Osteocyte (in vitro differentiated cells): ENCODE measurements around the gene MAPK11. TPM values are rescaled to one million over a fixed set of nuclear protein-coding genes. Genes with fewer than 3 reads are reported as not detected.

Experiments used
- DNase-seq: peaks from one replicate; pipeline ENCODE4 v3.0.0; 2021; ENCODE audit warnings: mixed read lengths; ENCODE audit not compliant: unreplicated experiment; ENCODE audit errors: extremely low spot score
- H3K27ac Mint-ChIP-seq: one replicate; pipeline ENCODE4 v1.8.0; 2021; ENCODE audit warnings: mild to moderate bottlenecking, mixed read lengths; ENCODE audit not compliant: unreplicated experiment
- H3K27me3 Mint-ChIP-seq: one replicate; pipeline ENCODE4 v1.8.0; 2021; ENCODE audit warnings: mixed read lengths; ENCODE audit not compliant: unreplicated experiment
- H3K36me3 Mint-ChIP-seq: one replicate; pipeline ENCODE4 v1.8.0; 2021; ENCODE audit warnings: mixed read lengths; ENCODE audit not compliant: unreplicated experiment
- H3K4me1 Mint-ChIP-seq: one replicate; pipeline ENCODE4 v1.8.0; 2021; ENCODE audit warnings: mixed read lengths; ENCODE audit not compliant: unreplicated experiment
- H3K4me3 Mint-ChIP-seq: one replicate; pipeline ENCODE4 v1.8.0; 2021; ENCODE audit warnings: mild to moderate bottlenecking, moderate library complexity, mixed read lengths; ENCODE audit not compliant: unreplicated experiment
- H3K9me3 Mint-ChIP-seq: one replicate; pipeline ENCODE4 v1.8.0; 2021; ENCODE audit warnings: mixed read lengths; ENCODE audit not compliant: unreplicated experiment
- long read RNA-seq: library from polyadenylated mRNA; unstranded; transcript quantifications from one replicate; pipeline ENCODE4 v2.0.0, GENCODE V29; 2021
- total RNA-seq: library from RNA; stranded (reverse); gene quantifications from 2 replicates; pipeline ENCODE4 v1.2.1, GENCODE V29; 2021
- TF ChIP-seq, protein P1 (sequence below): fragments of 200-600 bp; sonication (generic); IDR thresholded peaks from 2 replicates; pipeline ENCODE4 v1.5.0; 2021; ENCODE audit warnings: antibody characterized with exemption, mild to moderate bottlenecking, moderate library complexity

Gene MAPK11
- 6.4 and 6.9 TPM in 2 replicates for total RNA-seq
- long read RNA-seq, result 0 reads

DNA sequence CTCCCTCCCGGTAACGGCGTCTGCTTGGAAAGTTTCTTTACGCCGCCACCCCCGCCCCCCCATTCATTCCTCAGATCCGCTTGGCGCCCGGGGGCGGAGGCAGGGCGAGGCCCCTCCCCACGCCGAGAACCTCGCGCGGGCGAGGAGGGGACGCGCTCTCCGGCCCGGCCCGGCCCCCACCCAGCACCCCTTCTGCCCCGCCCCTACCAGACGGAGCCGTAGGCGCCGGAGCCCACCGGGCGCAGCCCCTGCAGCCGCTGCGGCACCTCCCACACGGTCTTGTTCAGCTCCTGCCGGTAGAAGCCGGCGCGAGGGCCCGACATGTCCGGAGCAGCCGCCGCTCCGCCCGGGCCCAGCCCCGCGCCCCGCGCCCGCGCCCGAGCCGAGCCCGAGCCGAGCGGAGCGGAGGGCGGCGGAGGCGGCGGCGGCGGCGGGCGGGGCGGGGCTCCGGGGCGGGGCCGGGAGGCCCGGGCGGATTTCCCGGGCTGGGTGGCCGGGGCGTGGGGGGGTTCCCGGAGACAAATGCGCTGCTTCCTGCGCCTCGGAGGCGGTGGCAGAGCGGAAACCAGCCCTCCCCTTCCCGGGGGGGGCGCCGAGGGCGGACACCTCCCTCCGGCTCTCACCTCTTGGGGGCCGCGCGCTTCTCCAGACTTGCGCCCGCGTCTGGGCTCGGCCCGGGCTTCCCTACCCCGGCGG is at the start of gene MAPK11:
Gene MAPK11 (minus strand): TSS at position 411 of the 696 bp plus-strand sequence. CDS start 88 bp downstream, at position 323.
- no peaks in the 10 kb centered on the region for H3K9me3 Mint-ChIP-seq
- peak within 1 kb of the TSS; percentile 61 for H3K4me3 Mint-ChIP-seq
- TF ChIP-seq, protein P1, sequence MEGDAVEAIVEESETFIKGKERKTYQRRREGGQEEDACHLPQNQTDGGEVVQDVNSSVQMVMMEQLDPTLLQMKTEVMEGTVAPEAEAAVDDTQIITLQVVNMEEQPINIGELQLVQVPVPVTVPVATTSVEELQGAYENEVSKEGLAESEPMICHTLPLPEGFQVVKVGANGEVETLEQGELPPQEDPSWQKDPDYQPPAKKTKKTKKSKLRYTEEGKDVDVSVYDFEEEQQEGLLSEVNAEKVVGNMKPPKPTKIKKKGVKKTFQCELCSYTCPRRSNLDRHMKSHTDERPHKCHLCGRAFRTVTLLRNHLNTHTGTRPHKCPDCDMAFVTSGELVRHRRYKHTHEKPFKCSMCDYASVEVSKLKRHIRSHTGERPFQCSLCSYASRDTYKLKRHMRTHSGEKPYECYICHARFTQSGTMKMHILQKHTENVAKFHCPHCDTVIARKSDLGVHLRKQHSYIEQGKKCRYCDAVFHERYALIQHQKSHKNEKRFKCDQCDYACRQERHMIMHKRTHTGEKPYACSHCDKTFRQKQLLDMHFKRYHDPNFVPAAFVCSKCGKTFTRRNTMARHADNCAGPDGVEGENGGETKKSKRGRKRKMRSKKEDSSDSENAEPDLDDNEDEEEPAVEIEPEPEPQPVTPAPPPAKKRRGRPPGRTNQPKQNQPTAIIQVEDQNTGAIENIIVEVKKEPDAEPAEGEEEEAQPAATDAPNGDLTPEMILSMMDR, result no peak
- peaks cover 9% of the 10 kb centered on the region for H3K36me3 Mint-ChIP-seq
- H3K4me1 Mint-ChIP-seq, result peaks cover 23% of the 10 kb centered on the region
- no peak for DNase-seq
- no peaks in the 10 kb centered on the region for H3K27me3 Mint-ChIP-seq
- H3K27ac Mint-ChIP-seq, result no peak within 1 kb of the TSS

DNA sequence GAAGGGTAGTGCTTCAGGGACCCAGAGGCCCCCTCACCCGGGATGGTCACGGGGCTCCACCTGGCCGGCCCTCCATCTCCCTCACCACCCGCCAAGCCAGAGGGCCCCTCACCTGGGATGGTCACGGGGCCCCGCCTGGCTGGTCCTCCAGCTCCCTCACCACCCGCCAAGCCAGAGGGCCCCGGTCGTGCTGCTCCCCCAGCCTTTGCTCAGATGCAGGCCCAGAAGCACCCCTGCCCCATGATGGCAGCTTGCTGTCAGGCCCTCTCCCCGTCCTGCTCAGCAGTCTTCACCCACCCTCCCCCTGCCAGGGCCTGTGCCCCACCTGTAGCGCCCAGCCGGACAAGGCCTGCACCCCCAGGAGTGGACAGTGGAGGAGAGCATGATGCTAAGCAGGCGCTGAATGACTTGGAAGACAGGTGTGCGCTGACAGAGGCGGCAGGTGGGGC is 49.3 kb upstream of the MAPK11 start:
- H3K27me3 Mint-ChIP-seq, result no peaks in the 10 kb centered on the region
- TF ChIP-seq, protein P1, result no peak
- no peaks in the 10 kb centered on the region for H3K36me3 Mint-ChIP-seq
- H3K4me1 Mint-ChIP-seq, result peaks cover 2% of the 10 kb centered on the region
- DNase-seq, result no peak
- H3K27ac Mint-ChIP-seq, result no peak overlapping the region
- H3K9me3 Mint-ChIP-seq, result no peaks in the 10 kb centered on the region
- H3K4me3 Mint-ChIP-seq, result no peak overlapping the region

DNA sequence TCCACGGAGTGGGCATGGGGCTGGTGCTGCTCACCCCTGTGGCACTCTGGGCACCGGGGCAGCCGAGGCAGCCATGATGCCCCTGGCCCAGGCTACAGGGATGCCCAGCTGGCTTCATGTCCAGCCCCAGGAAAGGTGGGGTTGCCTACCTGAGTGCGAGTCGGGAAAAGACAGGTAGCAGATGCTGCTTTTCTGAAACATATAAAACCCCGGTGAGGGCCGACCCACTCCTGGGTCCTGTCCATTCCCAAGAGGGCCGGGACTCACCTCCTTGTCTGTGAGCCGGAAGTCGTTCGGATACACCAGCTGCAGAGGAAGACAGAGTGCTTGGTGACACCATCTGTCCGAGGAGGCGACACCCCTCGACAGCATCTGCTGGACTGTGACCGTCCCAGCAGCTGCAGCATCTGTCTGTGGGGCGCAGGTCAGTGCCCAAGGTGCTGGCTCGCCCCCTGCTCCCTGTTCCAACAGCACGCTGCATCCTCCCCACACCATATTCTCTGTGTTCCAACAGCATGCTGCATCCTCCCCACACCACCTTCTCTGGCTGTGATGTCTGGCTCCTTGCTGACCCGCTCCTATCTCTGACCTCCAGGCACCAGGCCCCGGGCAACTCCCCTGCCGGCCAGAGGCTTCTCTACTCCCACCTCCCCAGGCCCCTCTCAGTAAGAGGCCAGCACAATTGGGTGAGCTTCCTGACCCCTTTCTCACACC is 48.7 kb upstream of the MAPK11 start:
- DNase-seq, result no peak
- TF ChIP-seq, protein P1, result no peak

DNA sequence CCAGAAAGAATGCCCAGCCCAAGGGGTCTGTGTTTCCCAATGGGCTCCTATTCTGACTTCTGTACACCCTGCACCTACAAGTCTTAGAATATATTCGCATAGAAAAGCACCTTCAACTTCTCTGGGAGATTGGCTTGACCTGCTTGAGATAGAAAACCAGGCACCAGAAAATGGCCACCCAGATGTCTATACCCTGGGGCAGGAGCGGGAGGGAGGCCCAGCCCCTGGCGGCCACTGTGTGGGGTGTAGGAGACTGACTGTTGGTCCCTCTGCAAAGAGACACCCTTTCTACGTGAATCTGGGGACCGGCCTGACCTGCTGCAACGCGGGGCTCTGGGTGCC is 48.1 kb upstream of the MAPK11 start:
- Mint-ChIP-seq H3K9me3 (no peaks in the 10 kb centered on the region), H3K27ac (no peak overlapping the region), H3K4me3 (no peak overlapping the region), H3K36me3 (no peaks in the 10 kb centered on the region), H3K4me1 (peaks cover 2% of the 10 kb centered on the region), H3K27me3 (no peaks in the 10 kb centered on the region)
- DNase-seq, result no peak
- TF ChIP-seq, protein P1, result no peak

More for the DNA sequence above, 48.7 kb upstream of the MAPK11 start:
- H3K4me1 Mint-ChIP-seq, result peaks cover 2% of the 10 kb centered on the region
- no peaks in the 10 kb centered on the region for H3K36me3 Mint-ChIP-seq
- no peaks in the 10 kb centered on the region for H3K27me3 Mint-ChIP-seq
- H3K27ac Mint-ChIP-seq, result no peak overlapping the region
- H3K9me3 Mint-ChIP-seq, result no peaks in the 10 kb centered on the region
- H3K4me3 Mint-ChIP-seq, result no peak overlapping the region

DNA sequence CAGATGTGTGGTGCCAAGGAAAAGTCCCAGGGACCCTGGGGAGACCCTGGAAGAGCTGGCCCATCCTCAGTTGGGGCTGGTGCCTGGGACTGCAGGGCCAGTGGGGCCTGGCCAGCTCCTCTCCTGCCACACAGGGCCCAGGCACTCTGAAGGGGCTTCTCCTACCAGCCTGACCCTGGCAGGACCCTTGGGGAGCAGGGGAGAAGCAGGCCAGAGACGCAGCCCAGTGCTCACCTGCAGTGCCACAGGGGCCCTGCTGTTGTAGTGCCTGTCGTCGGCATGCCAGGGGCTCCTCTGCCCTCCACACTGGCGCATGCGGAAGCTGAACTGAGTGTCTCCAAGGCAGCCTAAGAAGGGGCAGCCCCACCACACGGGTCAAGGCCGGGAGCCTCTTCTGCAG is 47.5 kb upstream of the MAPK11 start:
- H3K36me3 Mint-ChIP-seq, result no peaks in the 10 kb centered on the region

More for the DNA sequence above, 47.5 kb upstream of the MAPK11 start:
- no peaks in the 10 kb centered on the region for H3K9me3 Mint-ChIP-seq
- TF ChIP-seq, protein P1, result no peak
- H3K27ac Mint-ChIP-seq, result no peak overlapping the region
- no peaks in the 10 kb centered on the region for H3K27me3 Mint-ChIP-seq
- DNase-seq, result no peak
- peaks cover 2% of the 10 kb centered on the region for H3K4me1 Mint-ChIP-seq
- H3K4me3 Mint-ChIP-seq, result no peak overlapping the region
